ENCODE data around the gene HMGN4.
A peak's percentile ranks its signal among the peaks of the same experiment; 100 is the strongest.
"Not testable (repeated sequence)": the region's sequence is repeated elsewhere in the genome, so short reads cannot be mapped to it uniquely, and the experiment has no call there.

Gene HMGN4

GRCh38 chr6:26522486-26523228 lies 15.5 kb upstream of the HMGN4 start:
- not testable (repeated sequence) for DNase-seq

- not testable (repeated sequence) for DNase-seq
These were observed 13.9 kb upstream of the HMGN4 start for GRCh38 chr6:26524314-26524713.

GRCh38 chr6:26524722-26525370 lies 13.3 kb upstream of the HMGN4 start:
- DNase-seq, result no peak

GRCh38 chr6:26525838-26526237 lies 12.3 kb upstream of the HMGN4 start:
- DNase-seq, result no peak

- no peak for DNase-seq
These were observed 11.2 kb upstream of the HMGN4 start for GRCh38 chr6:26526928-26527327.

GRCh38 chr6:26530203-26530602 lies 8.0 kb upstream of the HMGN4 start:
- DNase-seq, result no peak

- DNase-seq, result no peak
These were observed 6.3 kb upstream of the HMGN4 start for GRCh38 chr6:26531897-26532296.

- peak; percentile 62 for DNase-seq
These were observed 5.3 kb upstream of the HMGN4 start for GRCh38 chr6:26532699-26533531.

GRCh38 chr6:26533532-26533931 lies 4.6 kb upstream of the HMGN4 start:
- DNase-seq, result no peak

GRCh38 chr6:26534681-26535465 lies 3.3 kb upstream of the HMGN4 start:
- DNase-seq, result no peak

GRCh38 chr6:26536571-26537159 lies 1.5 kb upstream of the HMGN4 start:
- no peak for DNase-seq

- peak; percentile 60 for DNase-seq
These were observed 863 bp upstream of the HMGN4 start for GRCh38 chr6:26537160-26537845.

GRCh38 chr6:26538572-26538902 lies 371 bp downstream of the HMGN4 start:
- no peak for DNase-seq

- no peak for DNase-seq
These were observed 977 bp downstream of the HMGN4 start for GRCh38 chr6:26539071-26539615.

- DNase-seq, result no peak
These were observed 3.4 kb downstream of the HMGN4 start for GRCh38 chr6:26541579-26541978.

GRCh38 chr6:26543953-26544352 lies 5.8 kb downstream of the HMGN4 start:
- DNase-seq, result no peak

GRCh38 chr6:26544473-26544872 lies 6.3 kb downstream of the HMGN4 start:
- DNase-seq, result no peak

- no peak for DNase-seq
These were observed 7.5 kb downstream of the HMGN4 start for GRCh38 chr6:26545627-26546026.

- not testable (repeated sequence) for DNase-seq
These were observed 9.2 kb downstream of the HMGN4 start for GRCh38 chr6:26547363-26547762.

- DNase-seq, result no peak
These were observed 12.3 kb downstream of the HMGN4 start for GRCh38 chr6:26550250-26550993.

GRCh38 chr6:26552205-26552604 lies 14.0 kb downstream of the HMGN4 start:
- DNase-seq, result no peak
